ENCODE measurements around the gene FYB1. TPM values are rescaled to one million over a fixed set of nuclear protein-coding genes. Genes with fewer than 3 reads are reported as not detected.
A peak's percentile ranks its signal among the peaks of the same experiment; 100 is the strongest.

FYB1 gene
- total RNA-seq, 1 experiment from 2014 or later = 0.05 TPM

DNA sequence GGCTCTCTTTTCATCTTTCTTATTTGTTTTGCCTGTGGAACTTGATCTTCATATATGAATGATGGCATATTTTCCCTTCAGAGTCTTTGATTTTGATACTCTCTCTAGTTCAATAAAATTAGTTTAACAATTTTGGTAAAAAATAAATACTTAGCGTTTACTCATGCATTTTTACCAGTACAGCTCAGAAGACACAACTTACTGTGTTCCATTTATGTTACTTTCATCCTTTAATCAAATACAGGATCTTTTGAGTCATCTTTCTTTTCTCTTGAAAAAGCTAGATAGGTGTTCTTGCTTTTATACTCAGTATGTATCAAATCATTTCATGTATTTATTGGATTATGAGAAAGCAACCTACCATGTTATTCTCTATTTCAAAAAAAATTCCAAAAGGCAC is 98.0 kb downstream of the FYB1 start:
- no peak for DNase-seq (ENCODE audit: low read depth)

GRCh38 chr5:39120052-39120420 is 99.3 kb downstream of the FYB1 start:
- no peak for DNase-seq (ENCODE audit: low read depth)

- DNase-seq (ENCODE audit: low read depth) = no peak
These were observed 99.8 kb downstream of the FYB1 start for GRCh38 chr5:39119404-39120051.

- DNase-seq (ENCODE audit: low read depth) = no peak
These were observed 100.7 kb downstream of the FYB1 start for GRCh38 chr5:39118638-39119037.

GRCh38 chr5:39117401-39117800 is 102.0 kb downstream of the FYB1 start:
- DNase-seq (ENCODE audit: low read depth) = peak; percentile 79

GRCh38 chr5:39116344-39117170 is 102.8 kb downstream of the FYB1 start:
- DNase-seq (ENCODE audit: low read depth) = no peak

GRCh38 chr5:39115644-39116343 is 103.6 kb downstream of the FYB1 start:
- no peak for DNase-seq (ENCODE audit: low read depth)

DNA sequence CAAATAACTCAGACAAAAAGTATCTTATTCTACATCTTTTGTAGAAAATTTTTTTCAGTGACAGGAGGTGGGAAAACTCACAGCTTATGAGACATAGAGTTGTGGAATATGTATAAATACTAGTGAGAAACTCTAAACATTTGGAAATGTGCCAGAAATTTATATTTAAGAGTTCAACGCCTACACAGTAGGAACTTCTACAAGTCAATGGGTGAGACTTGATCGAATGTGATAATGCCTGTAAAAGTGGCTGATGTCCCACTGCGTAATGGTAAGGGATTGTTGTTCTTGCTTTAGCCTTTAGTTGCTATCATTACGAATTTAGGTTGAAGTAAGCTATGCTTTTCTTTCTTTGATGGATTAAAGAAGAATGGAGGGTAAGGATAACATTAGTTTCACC is 105.2 kb downstream of the FYB1 start:
- no peak for DNase-seq (ENCODE audit: low read depth)

DNA sequence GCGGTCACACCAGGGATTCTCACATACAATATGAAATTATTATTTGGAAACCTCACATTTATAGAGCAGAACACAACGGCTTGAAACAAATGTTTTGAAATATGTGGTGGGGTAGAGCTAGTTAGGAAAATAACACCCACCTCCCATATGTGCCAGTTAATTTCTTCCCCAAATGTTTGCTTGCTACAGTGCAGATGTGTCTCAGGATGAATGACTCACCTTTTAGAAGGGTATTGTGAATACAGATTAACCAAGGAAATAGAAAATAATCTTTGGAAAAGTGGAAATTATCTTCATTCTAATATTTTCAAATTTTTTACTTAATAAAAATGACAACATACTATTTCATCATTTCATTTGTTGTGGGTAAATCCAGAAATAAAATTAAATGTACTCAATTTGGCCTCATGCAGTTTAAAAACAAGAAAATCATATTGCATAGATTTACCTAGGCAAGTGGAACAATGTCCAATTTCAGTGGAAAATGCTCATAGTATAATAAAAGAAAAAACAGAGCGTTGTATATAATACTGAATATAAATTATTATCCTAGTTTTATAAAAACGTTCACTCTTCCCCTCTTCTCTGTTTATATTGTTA is 105.9 kb downstream of the FYB1 start:
- DNase-seq (ENCODE audit: low read depth) = no peak

DNA sequence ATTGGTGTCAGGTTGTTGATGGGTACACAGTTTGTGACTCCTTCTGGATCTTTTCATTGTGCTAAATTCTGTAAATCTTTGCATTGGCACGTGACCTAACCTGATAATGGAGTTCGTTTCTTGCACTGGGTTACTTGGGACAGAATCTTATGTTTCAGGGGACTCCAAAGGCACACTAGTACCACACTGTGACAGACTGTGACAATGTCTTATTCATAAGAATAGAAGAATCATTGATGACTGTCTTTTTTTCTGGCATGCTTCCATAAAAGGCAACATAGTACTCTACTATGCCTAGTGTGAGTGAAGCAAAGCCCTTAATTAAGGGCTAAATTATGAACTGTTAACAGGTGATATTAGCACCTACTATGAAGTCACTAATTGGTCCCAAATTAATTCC is 109.8 kb downstream of the FYB1 start:
- DNase-seq (ENCODE audit: low read depth) = no peak

DNA sequence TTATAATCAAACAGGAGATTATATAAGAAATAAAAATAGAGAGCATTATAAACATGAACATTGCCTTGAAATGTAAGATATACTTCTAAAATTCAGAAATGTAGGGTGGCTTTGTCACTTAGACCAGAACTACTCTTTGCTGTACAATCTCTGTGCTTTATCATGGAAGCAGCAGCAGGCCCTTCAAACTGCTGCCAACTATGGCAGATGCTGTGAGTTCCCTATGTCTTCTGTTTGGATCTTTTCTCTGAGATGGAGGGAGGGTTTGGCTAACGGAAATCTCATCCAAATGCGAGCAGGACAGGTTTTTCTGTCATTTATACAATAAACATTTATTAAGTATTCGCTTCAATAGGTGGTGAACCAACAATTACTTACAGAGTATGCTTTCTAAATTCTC is 110.4 kb downstream of the FYB1 start:
- DNase-seq (ENCODE audit: low read depth) = no peak

DNA sequence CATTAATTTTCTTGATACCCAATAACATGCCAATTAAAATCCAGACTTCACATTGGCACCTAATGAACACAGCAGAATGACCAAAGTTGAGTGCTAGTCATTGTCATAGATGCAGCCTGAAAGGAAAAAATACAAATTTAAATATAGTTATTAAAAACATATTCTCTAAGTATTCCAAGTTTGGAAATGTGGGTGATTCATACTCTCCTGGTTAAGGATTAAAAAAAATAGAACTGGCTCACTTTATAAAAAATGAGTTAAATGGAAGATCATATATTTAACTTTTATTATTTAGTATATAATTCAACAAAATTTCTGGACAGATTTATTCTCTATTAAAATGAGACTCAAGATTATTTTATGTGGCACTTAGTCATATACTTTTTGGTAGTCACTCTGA is 112.0 kb downstream of the FYB1 start:
- no peak for DNase-seq (ENCODE audit: low read depth)

DNA sequence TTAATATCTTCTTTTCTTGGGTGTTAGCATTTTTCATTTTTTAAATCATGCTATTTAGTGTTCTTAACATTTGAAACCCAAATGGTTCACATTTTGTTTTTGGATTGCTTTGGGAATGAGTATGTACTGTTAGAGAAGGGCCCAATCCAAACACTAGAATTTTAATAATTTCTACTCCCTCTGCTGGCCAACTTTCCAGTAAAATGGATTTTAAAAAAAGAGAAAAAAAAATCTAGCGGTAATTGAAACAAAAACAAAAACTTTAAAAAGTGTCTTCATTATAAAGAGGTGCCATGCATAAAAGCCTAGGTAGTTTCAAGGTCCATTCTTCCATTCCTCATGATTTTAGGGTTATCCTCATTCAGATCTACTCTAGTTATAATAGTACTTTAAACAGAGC is 113.0 kb downstream of the FYB1 start:
- DNase-seq (ENCODE audit: low read depth) = peak; percentile 23

DNA sequence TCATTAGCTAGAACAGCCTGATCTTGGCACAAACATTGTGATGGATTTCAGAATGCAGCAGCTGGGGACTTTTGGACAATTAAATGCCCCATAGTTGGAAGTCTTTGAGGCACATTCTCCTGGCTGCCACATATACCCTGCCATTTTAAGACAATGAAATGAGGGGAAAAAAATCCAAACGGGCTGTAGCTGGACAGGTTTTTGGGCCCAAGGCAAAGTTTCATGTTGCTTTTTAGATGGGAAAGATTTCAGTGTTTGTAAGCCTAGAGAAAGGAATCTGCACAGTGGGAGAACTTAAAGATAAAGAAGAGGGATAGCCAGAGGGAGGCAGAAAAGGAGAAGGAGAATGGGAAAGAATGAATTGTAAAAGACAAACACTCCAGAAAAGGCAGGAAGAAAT is 115.1 kb downstream of the FYB1 start:
- DNase-seq (ENCODE audit: low read depth) = no peak

DNA sequence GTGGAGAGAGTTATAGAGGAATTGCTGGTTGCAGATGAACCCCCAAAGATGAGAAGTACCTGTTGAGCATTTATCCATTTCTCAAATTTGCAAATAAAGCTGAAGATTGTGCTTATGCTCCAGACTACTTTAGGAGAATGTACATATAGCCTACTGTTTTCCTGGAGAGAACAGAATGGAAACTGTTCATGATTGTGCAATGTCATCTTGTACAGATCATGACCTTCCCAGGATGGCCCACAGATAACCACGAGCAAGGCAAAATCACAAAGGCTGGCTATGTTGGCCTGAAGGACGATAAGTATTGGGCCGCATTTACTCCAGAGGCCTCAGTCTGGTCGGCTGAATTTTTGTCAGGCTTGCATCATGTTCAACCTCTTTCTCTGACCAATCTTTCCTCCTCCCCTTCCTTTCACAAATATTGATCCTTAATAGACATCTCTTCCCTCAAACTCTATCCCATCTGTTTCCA is 116.6 kb downstream of the FYB1 start:
- DNase-seq (ENCODE audit: low read depth) = no peak

GRCh38 chr5:39100851-39101396 is 118.4 kb downstream of the FYB1 start:
- DNase-seq (ENCODE audit: low read depth) = peak; percentile 99

- DNase-seq (ENCODE audit: low read depth) = no peak
These were observed 119.0 kb downstream of the FYB1 start for GRCh38 chr5:39100301-39100850.

- no peak for DNase-seq (ENCODE audit: low read depth)
These were observed 119.5 kb downstream of the FYB1 start for GRCh38 chr5:39099831-39100230.

GRCh38 chr5:39093352-39093751 is 126.0 kb downstream of the FYB1 start:
- DNase-seq (ENCODE audit: low read depth) = peak; percentile 37

GRCh38 chr5:39092581-39093351 is 126.6 kb downstream of the FYB1 start:
- peak; percentile 78 for DNase-seq (ENCODE audit: low read depth)

Measured in M059J (cell line).